Stomach (tissue), 19 donors: ENCODE data around the gene SHISAL1. TPM values are rescaled to one million over a fixed set of nuclear protein-coding genes. Genes with fewer than 3 reads are reported as not detected.
A peak's percentile ranks its signal among the peaks of the same experiment; 100 is the strongest.

Experiments used
- DNase-seq, 2 donors: peaks; one replicate each; pipeline versions ENCODE4 v3.0.0 to v3.0.0-alpha.2; 2013 to 2019
- H3K27ac ChIP-seq, 5 donors: fragments of 200-600 bp in 4 of 5; sonication (generic) in 4 of 5; one replicate each; pipeline ENCODE4 v1.5.1; 2013 to 2019; ENCODE audit warnings: mild to moderate bottlenecking in 1 of 5, moderate library complexity in 1 of 5
- H3K27me3 ChIP-seq, 3 donors: fragments of 200-600 bp; sonication (generic); one replicate each; pipeline ENCODE4 v1.5.1; 2017 to 2019; ENCODE audit warnings: mixed run types in 1 of 3
- H3K36me3 ChIP-seq, 4 donors: fragments of 200-600 bp; sonication (generic); 1 replicate in 3 of 4; 2 replicates in 1 of 4; pipeline ENCODE4 v1.5.1; 2016 to 2019
- H3K4me1 ChIP-seq, 4 donors: fragments of 200-600 bp; sonication (generic); one replicate each; pipeline ENCODE4 v1.5.1; 2016 to 2019
- H3K4me3 ChIP-seq, 4 donors: fragments of 200-600 bp; sonication (generic) in 3 of 4; one replicate each; pipeline ENCODE4 v1.5.1; 2016 to 2019; ENCODE audit warnings: mild to moderate bottlenecking in 1 of 4
- H3K9me3 ChIP-seq, 4 donors: fragments of 200-600 bp; sonication (generic); one replicate each; pipeline ENCODE4 v1.5.1; 2016 to 2019
- CTCF ChIP-seq, 7 experiments: fragments of 450-650 bp in 4 of 7; fragments of 200-600 bp in 3 of 7; sonication (generic) in 3 of 7; IDR thresholded peaks; one replicate each; pipeline ENCODE4 v1.5.1; 2016 to 2019; ENCODE audit warnings: antibody characterized with exemption in 7 of 7, control low read depth in 2 of 7, mild to moderate bottlenecking in 1 of 7
- EP300 ChIP-seq: sonication (generic); formaldehyde crosslinking; IDR thresholded peaks from one replicate; pipeline ENCODE4 v1.6.1; 2017; ENCODE audit warnings: antibody characterized with exemption
- POLR2A ChIP-seq, 4 donors: fragments of 450-650 bp; IDR thresholded peaks; one replicate each; pipeline ENCODE4 v1.6.1; 2016; ENCODE audit warnings: antibody characterized with exemption in 4 of 4, control low read depth in 2 of 4, mild to moderate bottlenecking in 1 of 4, moderate library complexity in 1 of 4
- POLR2AphosphoS5 ChIP-seq, 3 donors: sonication (generic); formaldehyde crosslinking; IDR thresholded peaks; one replicate each; pipeline ENCODE4 v1.6.1; 2016; ENCODE audit warnings: antibody characterized with exemption in 3 of 3
- WGBS, 5 donors: extraction: QIAGEN DNeasy Blood & Tissue Kit in 3 of 5; methylation state at CpG; one replicate each; pipeline versions ENCODE4 v1.1.5 to v1.1.7; 2013 to 2018; 5-methylcytosine and 5-hydroxymethylcytosine counted together
- intact Hi-C: fragments of 100-400 bp; cut with DNase I; formaldehyde crosslinking; loops from one replicate; pipeline ENCODE4 v1.15.1; 2023; ENCODE audit warnings: low total_unique reads
- long read RNA-seq, 10 donors: transcript quantifications; one replicate each; lab custom pipeline, GENCODE V29; 2026
- polyA plus RNA-seq, 3 donors: library from polyadenylated mRNA; stranded (reverse); fragments of 200-250 nt; gene quantifications; one replicate each; pipeline ENCODE4 v1.2.3, GENCODE V29; 2013
- total RNA-seq, 5 donors: library from RNA; depleted of rRNA; stranded (reverse); fragments of >200 nt; gene quantifications; one replicate each; pipeline versions ENCODE4 v1.1.0 to v1.2.3, GENCODE V29; 2014 to 2016
- donor health status: healthy with polysubstance abuse.
- donor health status: Bipolar disorder and iron deficiency.
- donor health status: healthy.

Gene SHISAL1
- total RNA-seq (10 to 100 TPM in 1 of 5 donors, 1 to 10 TPM in 3, under 1 TPM in 1; 0.45 to 19.3 (median 3.3) TPM), polyA plus RNA-seq (1 to 10 TPM in 1 of 3 donors, under 1 TPM in 2; 0.43 to 1.3 (median 0.46) TPM)
- long read RNA-seq, donor 1 = 0 reads
- long read RNA-seq, donor 2 = 0 reads
- long read RNA-seq, donor 3 = 0 reads
- long read RNA-seq, donor 4 = 0 reads
- long read RNA-seq, donor 5 = 0 reads
- long read RNA-seq, donor 6 = 0 reads
- long read RNA-seq, donor 7 = 0 reads
- long read RNA-seq, donor 8 = 0 reads
- long read RNA-seq, donor 9 = 0 reads
- long read RNA-seq, donor 10 = 0 reads

DNA sequence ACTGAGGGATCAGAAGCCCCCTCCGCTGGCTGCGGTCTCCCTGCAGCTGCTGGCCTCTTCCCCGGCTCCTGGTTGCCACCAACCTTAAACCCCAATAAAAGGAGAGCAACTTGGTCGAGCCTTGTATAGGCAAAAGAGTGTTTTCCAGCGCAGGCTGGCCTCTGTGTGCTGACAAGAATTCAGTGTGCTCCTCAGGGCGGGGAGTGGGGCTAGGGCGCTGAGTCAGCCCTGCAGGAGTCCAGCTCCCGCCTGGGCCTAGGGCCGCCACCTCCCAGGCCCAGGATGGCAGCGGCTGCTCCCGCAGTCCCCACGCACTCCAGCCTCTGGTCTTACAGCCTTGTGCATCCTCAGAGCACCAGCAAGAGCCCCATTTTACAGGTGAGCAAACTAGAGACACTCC lies at the start of gene SHISAL1:
TSS of gene SHISAL1 (minus strand) at position 186 of the 400 bp plus-strand sequence. CDS start 12,006 bp downstream, outside the sequence.
- Histone ChIP-seq H3K9me3 (no peaks in the 10 kb centered on the region), H3K36me3 (no peaks in the 10 kb centered on the region), H3K27me3 (peaks cover 0 to 11% (median 0%) of the 10 kb centered on the region in 3 donors), H3K4me1 (peaks cover 3 to 38% (median 16%) of the 10 kb centered on the region in 4 donors), H3K4me3 (no peak within 1 kb of the TSS), H3K27ac (peak within 1 kb of the TSS in 2 of 5 donors; percentile 2 to 88)
- whole genome bisulfite sequencing, 5 donors = 81 to 85% (median 84%) methylated on average over 8 to 12 of the region's 12 CpGs
- intact Hi-C loops = no loop called here
- TF ChIP-seq POLR2AphosphoS5 (IDR thresholded peaks at IDR 0.05) (no peak), CTCF (IDR thresholded peaks at IDR 0.05) (no peak), POLR2A (IDR thresholded peaks at IDR 0.05) (no peak), EP300 (no peak)
- no peak for DNase-seq

- TF ChIP-seq EP300 (no peak), CTCF (IDR thresholded peaks at IDR 0.05) (no peak), POLR2A (IDR thresholded peaks at IDR 0.05) (no peak), POLR2AphosphoS5 (IDR thresholded peaks at IDR 0.05) (no peak)
- Histone ChIP-seq H3K36me3 (no peaks in the 10 kb centered on the region), H3K27me3 (no peaks in the 10 kb centered on the region), H3K4me1 (peaks cover 38 to 69% (median 58%) of the 10 kb centered on the region in 4 donors), H3K9me3 (no peaks in the 10 kb centered on the region), H3K27ac (peak overlapping the region in 4 of 5 donors; percentile 73 to 86 (median 78)), H3K4me3 (no peak overlapping the region)
- DNase-seq = no peak
- WGBS, 5 donors = 76 to 89% (median 84%) methylated on average over 7 to 12 of the region's 12 CpGs
- intact Hi-C loops = no loop called here
These were observed 48.8 kb upstream of the SHISAL1 start for GRCh38 chr22:44361391-44362126.

GRCh38 chr22:44360668-44361381 lies 48.1 kb upstream of the SHISAL1 start:
- Histone ChIP-seq H3K27me3 (no peaks in the 10 kb centered on the region), H3K4me1 (peaks cover 38 to 69% (median 57%) of the 10 kb centered on the region in 4 donors), H3K9me3 (no peaks in the 10 kb centered on the region), H3K36me3 (no peaks in the 10 kb centered on the region), H3K4me3 (no peak overlapping the region), H3K27ac (peak overlapping the region; percentile 43 to 86 (median 77))
- intact Hi-C loops = no loop called here
- peak; percentile 61 to 78 for DNase-seq
- 25 to 51% (median 33%) methylated on average over 22 to 25 of the region's 25 CpGs for WGBS, 5 donors
- TF ChIP-seq EP300 (no peak), CTCF (IDR thresholded peaks at IDR 0.05) (peak in 2 of 7 experiments; percentile 36 to 38), POLR2A (IDR thresholded peaks at IDR 0.05) (no peak), POLR2AphosphoS5 (IDR thresholded peaks at IDR 0.05) (peak in 2 of 3 donors; percentile 60 to 65)

DNA sequence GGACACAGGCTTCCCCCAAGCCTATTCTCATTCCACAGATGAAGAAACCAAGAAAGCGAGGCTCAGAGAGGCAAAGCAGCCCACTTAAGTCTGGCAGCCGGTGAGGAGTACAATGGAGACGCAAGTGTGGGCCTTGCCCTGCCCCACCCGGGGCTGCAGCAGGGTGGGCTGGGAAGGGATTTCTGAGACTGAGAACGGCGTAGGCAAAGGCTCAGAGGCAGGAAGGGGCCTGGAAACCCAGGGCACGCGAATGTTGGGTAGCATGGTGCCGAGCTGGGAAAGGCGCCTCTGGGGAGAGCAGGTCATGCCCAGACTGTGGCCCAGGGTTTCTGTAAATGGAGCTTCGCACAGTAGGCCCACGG lies 47.5 kb upstream of the SHISAL1 start:
- Histone ChIP-seq H3K27ac (peak overlapping the region in 4 of 5 donors; percentile 73 to 86 (median 78)), H3K36me3 (no peaks in the 10 kb centered on the region), H3K27me3 (no peaks in the 10 kb centered on the region), H3K4me1 (peaks cover 38 to 69% (median 57%) of the 10 kb centered on the region in 4 donors), H3K9me3 (no peaks in the 10 kb centered on the region), H3K4me3 (no peak overlapping the region)
- intact Hi-C loops = no loop called here
- DNase-seq = no peak
- WGBS, 5 donors = 64 to 76% (median 75%) methylated on average over 10 to 12 of the region's 12 CpGs
- TF ChIP-seq EP300 = no peak
- TF ChIP-seq POLR2AphosphoS5 (IDR thresholded peaks at IDR 0.05) = no peak
- TF ChIP-seq POLR2A (IDR thresholded peaks at IDR 0.05) = no peak
- no peak for TF ChIP-seq CTCF (IDR thresholded peaks at IDR 0.05)
